Ishikawa (cell line): ENCODE data around the gene GNL2.

ENCODE experiments used
- CEBPB ChIP-seq: IDR thresholded peaks from 2 replicates; pipeline ENCODE4 v1.6.1; 2012
- CREB1 ChIP-seq: IDR thresholded peaks from 2 replicates; pipeline ENCODE4 v1.6.1; 2012; ENCODE audit warnings: low read depth
- EGR1 ChIP-seq: IDR thresholded peaks from 2 replicates; pipeline ENCODE4 v1.6.1; 2012
- EP300 ChIP-seq: IDR thresholded peaks from 2 replicates; pipeline ENCODE4 v1.6.1; 2012; ENCODE audit warnings: borderline replicate concordance
- FOXM1 ChIP-seq: IDR thresholded peaks from 2 replicates; pipeline ENCODE4 v1.6.1; 2012; ENCODE audit warnings: low read depth, borderline replicate concordance
- RAD21 ChIP-seq: IDR thresholded peaks from 2 replicates; pipeline ENCODE4 v1.6.1; 2012; ENCODE audit warnings: low read depth
- TAF1 ChIP-seq: IDR thresholded peaks from 2 replicates; pipeline ENCODE4 v1.6.1; 2012; ENCODE audit warnings: low read depth, mild to moderate bottlenecking
- TEAD4 ChIP-seq: IDR thresholded peaks from 2 replicates; pipeline ENCODE4 v1.6.1; 2012
- USF1 ChIP-seq: IDR thresholded peaks from 2 replicates; pipeline ENCODE4 v1.6.1; 2012
- YY1 ChIP-seq: IDR thresholded peaks from 2 replicates; pipeline ENCODE4 v1.6.1; 2012; ENCODE audit warnings: low read depth
- ZBTB7A ChIP-seq: IDR thresholded peaks from 2 replicates; pipeline ENCODE4 v1.6.1; 2012; ENCODE audit warnings: low read depth

- no peak for TF ChIP-seq CREB1
- no peak for TF ChIP-seq CEBPB
- TF ChIP-seq EP300 = no peak
- no peak for TF ChIP-seq TAF1
- TF ChIP-seq EGR1 = no peak
- no peak for TF ChIP-seq YY1
- TF ChIP-seq USF1 = no peak
- TF ChIP-seq ZBTB7A = no peak
- no peak for TF ChIP-seq RAD21
- TF ChIP-seq FOXM1 = no peak
- TF ChIP-seq TEAD4 = no peak
Observed at GRCh38 chr1:37533317-37534093, 62.2 kb downstream of the GNL2 start.
